IMR-90 (cell line): Measurements from ENCODE around the gene MUC5B.

Experiments
- CTCF ChIP-seq: conservative IDR thresholded peaks from 2 replicates; pipeline ENCODE4 v1.5.1; 2012; ENCODE audit warnings: mild to moderate bottlenecking, low read depth, low read length, improper control_type of control experiment
- FOS ChIP-seq: fragments of 150-350 bp; IDR thresholded peaks from 2 replicates; pipeline ENCODE4 v1.6.1; 2016; ENCODE audit warnings: low read depth, low read length
- POLR2A ChIP-seq: IDR thresholded peaks from 2 replicates; pipeline ENCODE4 v1.6.1; 2012; ENCODE audit warnings: mild to moderate bottlenecking, low read depth, low read length
- RAD21 ChIP-seq: IDR thresholded peaks from 2 replicates; pipeline ENCODE4 v1.6.1; 2012; ENCODE audit warnings: low read length, improper control_type of control experiment

GRCh38 chr11:1228101-1228821 is 5.4 kb downstream of the MUC5B start:
- TF ChIP-seq CTCF: no peak
- no peak for TF ChIP-seq POLR2A
- TF ChIP-seq RAD21: no peak
- TF ChIP-seq FOS: no peak
